HepG2 (cell line): ENCODE measurements around the gene BMP6. TPM values are rescaled to one million over a fixed set of nuclear protein-coding genes. Genes with fewer than 3 reads are reported as not detected.

Experiments
- ARNT ChIP-seq: fragments of 450-650 bp; IDR thresholded peaks from 2 replicates; pipeline ENCODE4 v1.6.1; 2017
- ZNF292 ChIP-seq: sonication (generic); formaldehyde crosslinking; IDR thresholded peaks from 2 replicates; pipeline ENCODE4 v1.8.1; 2022; ENCODE audit warnings: mild to moderate bottlenecking, low read depth, missing genetic modification reagents, borderline replicate concordance
- ZSCAN29 ChIP-seq: sonication (generic); formaldehyde crosslinking; conservative IDR thresholded peaks from 2 replicates; pipeline ENCODE4 v1.4.0; 2020; ENCODE audit warnings: mild to moderate bottlenecking, missing genetic modification reagents
- polyA plus RNA-seq, 8 experiments: library from polyadenylated mRNA; depleted of rRNA in 3 of 8; stranded (reverse) in 7 of 8; unstranded in 1 of 8; fragments of >200 nt; fragmentation: Illumina TruSeq in 4 of 8; extraction: Trizol in 4 of 8; gene quantifications; 2 replicates each; pipeline versions ENCODE4 v1.2.1 to v1.2.3, GENCODE V29; 2011 to 2016; ENCODE audit warnings: low read depth in 4 of 8, missing spikeins in 1 of 8, mixed read lengths in 1 of 8; ENCODE audit not compliant: insufficient read depth in 1 of 8
- total RNA-seq, 5 experiments: library from RNA; depleted of rRNA; stranded (reverse); fragments of >200 nt; fragmentation: Illumina TruSeq; extraction: Trizol; gene quantifications; 2 replicates each; pipeline ENCODE4 v1.2.3, GENCODE V29; 2016; ENCODE audit warnings: low read depth in 1 of 5
- TF ChIP-seq, protein P1 (sequence below): sonication (generic); formaldehyde crosslinking; IDR thresholded peaks from 2 replicates; pipeline ENCODE4 v1.5.1; 2020; ENCODE audit warnings: mild to moderate bottlenecking, missing genetic modification reagents
- TF ChIP-seq, protein P2 (sequence below): fragments of 450-650 bp; IDR thresholded peaks from 2 replicates; pipeline ENCODE4 v1.6.1; 2017
- TF ChIP-seq, protein P3 (sequence below), 2 experiments: fragments of 450-650 bp in 1 of 2; sonication (generic) in 1 of 2; formaldehyde crosslinking in 1 of 2; IDR thresholded peaks; 2 replicates each; pipeline versions ENCODE4 v1.6.1 to v1.8.0; 2016 to 2022; ENCODE audit warnings: antibody characterized with exemption in 1 of 2, mild to moderate bottlenecking in 1 of 2, missing genetic modification reagents in 1 of 2
- TF ChIP-seq, protein P4 (sequence below): sonication (generic); formaldehyde crosslinking; IDR thresholded peaks from 2 replicates; pipeline ENCODE4 v1.4.0; 2020; ENCODE audit warnings: mild to moderate bottlenecking, missing genetic modification reagents
- TF ChIP-seq, protein P5 (sequence below): sonication (generic); formaldehyde crosslinking; IDR thresholded peaks from 2 replicates; pipeline ENCODE4 v1.4.0; 2020; ENCODE audit warnings: mild to moderate bottlenecking, missing genetic modification reagents
- TF ChIP-seq, protein P6 (sequence below): sonication (generic); formaldehyde crosslinking; IDR thresholded peaks from 2 replicates; pipeline ENCODE4 v1.4.0; 2020; ENCODE audit warnings: mild to moderate bottlenecking, missing genetic modification reagents

BMP6 gene
- total and polyA plus RNA-seq, 2 of the 13 experiments (the other 11 are each of a cell fraction or from before 2014, with no cell fraction given), result 0.09 to 0.18 TPM

DNA sequence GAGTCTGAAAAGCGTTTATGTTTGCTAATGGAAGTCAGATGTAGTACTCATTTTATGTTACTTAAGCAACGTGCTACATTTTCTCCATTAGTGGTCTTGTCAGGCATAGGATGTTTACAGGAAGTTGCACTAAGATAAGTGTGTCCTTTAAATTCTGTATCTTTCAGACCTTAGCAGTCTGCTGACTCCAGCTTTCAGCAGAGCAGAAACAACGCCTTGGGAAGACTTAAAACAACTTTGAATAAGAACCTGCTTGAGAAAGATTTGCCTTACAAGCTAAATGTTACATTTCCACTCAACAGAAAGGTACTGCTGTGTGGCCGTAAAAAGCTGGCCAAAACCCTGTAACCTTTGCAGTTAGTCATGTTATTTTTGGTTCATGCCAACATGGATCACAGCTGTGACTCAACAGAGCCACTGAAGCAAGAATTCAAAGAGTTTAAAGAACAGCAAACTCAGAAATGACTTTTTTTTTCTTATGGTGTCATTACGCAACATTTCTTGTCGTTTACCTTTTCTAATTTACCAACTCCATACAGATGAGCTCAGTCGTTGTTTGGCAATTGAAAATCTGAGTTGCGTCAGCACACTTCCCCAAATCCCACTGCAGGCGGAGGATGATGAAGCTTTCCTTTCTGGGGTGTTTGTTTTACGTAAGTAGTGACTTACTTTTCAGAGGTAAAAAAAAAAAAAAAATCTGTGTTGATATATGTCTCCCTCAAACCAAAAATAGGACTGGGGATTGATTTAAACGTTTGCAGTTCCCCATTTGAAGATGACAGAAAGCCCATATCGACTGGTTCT is 27.9 kb upstream of the BMP6 start (continued):
- TF ChIP-seq, protein P1, sequence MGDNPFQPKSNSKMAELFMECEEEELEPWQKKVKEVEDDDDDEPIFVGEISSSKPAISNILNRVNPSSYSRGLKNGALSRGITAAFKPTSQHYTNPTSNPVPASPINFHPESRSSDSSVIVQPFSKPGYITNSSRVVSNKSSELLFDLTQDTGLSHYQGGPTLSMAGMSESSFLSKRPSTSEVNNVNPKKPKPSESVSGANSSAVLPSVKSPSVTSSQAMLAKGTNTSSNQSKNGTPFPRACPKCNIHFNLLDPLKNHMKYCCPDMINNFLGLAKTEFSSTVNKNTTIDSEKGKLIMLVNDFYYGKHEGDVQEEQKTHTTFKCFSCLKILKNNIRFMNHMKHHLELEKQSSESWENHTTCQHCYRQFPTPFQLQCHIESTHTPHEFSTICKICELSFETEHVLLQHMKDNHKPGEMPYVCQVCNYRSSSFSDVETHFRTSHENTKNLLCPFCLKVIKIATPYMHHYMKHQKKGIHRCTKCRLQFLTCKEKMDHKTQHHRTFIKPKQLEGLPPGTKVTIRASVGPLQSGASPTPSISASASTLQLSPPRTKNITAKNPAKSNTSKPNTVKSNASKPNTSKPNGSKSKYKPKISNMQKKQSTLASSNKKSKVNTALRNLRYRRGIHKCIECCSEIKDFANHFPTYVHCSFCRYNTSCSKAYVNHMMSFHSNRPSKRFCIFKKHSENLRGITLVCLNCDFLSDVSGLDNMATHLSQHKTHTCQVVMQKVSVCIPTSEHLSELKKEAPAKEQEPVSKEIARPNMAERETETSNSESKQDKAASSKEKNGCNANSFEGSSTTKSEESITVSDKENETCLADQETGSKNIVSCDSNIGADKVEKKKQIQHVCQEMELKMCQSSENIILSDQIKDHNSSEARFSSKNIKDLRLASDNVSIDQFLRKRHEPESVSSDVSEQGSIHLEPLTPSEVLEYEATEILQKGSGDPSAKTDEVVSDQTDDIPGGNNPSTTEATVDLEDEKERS (CRISPR knock-in tag), result no peak
- TF ChIP-seq, protein P2, sequence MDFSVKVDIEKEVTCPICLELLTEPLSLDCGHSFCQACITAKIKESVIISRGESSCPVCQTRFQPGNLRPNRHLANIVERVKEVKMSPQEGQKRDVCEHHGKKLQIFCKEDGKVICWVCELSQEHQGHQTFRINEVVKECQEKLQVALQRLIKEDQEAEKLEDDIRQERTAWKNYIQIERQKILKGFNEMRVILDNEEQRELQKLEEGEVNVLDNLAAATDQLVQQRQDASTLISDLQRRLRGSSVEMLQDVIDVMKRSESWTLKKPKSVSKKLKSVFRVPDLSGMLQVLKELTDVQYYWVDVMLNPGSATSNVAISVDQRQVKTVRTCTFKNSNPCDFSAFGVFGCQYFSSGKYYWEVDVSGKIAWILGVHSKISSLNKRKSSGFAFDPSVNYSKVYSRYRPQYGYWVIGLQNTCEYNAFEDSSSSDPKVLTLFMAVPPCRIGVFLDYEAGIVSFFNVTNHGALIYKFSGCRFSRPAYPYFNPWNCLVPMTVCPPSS, result no peak
- no peak for TF ChIP-seq ZNF292 (CRISPR knock-in tag)
- TF ChIP-seq, protein P3, sequence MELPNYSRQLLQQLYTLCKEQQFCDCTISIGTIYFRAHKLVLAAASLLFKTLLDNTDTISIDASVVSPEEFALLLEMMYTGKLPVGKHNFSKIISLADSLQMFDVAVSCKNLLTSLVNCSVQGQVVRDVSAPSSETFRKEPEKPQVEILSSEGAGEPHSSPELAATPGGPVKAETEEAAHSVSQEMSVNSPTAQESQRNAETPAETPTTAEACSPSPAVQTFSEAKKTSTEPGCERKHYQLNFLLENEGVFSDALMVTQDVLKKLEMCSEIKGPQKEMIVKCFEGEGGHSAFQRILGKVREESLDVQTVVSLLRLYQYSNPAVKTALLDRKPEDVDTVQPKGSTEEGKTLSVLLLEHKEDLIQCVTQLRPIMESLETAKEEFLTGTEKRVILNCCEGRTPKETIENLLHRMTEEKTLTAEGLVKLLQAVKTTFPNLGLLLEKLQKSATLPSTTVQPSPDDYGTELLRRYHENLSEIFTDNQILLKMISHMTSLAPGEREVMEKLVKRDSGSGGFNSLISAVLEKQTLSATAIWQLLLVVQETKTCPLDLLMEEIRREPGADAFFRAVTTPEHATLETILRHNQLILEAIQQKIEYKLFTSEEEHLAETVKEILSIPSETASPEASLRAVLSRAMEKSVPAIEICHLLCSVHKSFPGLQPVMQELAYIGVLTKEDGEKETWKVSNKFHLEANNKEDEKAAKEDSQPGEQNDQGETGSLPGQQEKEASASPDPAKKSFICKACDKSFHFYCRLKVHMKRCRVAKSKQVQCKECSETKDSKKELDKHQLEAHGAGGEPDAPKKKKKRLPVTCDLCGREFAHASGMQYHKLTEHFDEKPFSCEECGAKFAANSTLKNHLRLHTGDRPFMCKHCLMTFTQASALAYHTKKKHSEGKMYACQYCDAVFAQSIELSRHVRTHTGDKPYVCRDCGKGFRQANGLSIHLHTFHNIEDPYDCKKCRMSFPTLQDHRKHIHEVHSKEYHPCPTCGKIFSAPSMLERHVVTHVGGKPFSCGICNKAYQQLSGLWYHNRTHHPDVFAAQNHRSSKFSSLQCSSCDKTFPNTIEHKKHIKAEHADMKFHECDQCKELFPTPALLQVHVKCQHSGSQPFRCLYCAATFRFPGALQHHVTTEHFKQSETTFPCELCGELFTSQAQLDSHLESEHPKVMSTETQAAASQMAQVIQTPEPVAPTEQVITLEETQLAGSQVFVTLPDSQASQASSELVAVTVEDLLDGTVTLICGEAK (IDR thresholded peaks at IDR 0.05), result no peak
- TF ChIP-seq, protein P3 (CRISPR knock-in tag; IDR thresholded peaks at IDR 0.05), result no peak; the same call in 1 of the 2 replicates
- TF ChIP-seq, protein P4, sequence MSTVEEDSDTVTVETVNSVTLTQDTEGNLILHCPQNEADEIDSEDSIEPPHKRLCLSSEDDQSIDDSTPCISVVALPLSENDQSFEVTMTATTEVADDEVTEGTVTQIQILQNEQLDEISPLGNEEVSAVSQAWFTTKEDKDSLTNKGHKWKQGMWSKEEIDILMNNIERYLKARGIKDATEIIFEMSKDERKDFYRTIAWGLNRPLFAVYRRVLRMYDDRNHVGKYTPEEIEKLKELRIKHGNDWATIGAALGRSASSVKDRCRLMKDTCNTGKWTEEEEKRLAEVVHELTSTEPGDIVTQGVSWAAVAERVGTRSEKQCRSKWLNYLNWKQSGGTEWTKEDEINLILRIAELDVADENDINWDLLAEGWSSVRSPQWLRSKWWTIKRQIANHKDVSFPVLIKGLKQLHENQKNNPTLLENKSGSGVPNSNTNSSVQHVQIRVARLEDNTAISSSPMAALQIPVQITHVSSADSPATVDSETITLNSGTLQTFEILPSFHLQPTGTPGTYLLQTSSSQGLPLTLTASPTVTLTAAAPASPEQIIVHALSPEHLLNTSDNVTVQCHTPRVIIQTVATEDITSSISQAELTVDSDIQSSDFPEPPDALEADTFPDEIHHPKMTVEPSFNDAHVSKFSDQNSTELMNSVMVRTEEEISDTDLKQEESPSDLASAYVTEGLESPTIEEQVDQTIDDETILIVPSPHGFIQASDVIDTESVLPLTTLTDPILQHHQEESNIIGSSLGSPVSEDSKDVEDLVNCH (CRISPR knock-in tag), result no peak
- TF ChIP-seq ARNT, result no peak
- TF ChIP-seq, protein P5, sequence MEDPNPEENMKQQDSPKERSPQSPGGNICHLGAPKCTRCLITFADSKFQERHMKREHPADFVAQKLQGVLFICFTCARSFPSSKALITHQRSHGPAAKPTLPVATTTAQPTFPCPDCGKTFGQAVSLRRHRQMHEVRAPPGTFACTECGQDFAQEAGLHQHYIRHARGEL, result no peak
- TF ChIP-seq ZSCAN29 (CRISPR knock-in tag), result no peak
- TF ChIP-seq, protein P6, sequence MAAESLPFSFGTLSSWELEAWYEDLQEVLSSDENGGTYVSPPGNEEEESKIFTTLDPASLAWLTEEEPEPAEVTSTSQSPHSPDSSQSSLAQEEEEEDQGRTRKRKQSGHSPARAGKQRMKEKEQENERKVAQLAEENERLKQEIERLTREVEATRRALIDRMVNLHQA, result no peak
